ENCODE data around the gene TXNDC11. TPM values are rescaled to one million over a fixed set of nuclear protein-coding genes. Genes with fewer than 3 reads are reported as not detected.
A peak's percentile ranks its signal among the peaks of the same experiment; 100 is the strongest.

Gene TXNDC11
- total and polyA plus RNA-seq, 9 of the 15 experiments (the other 6 are each of a cell fraction or from before 2014, with no cell fraction given) = 0.66 to 32.6 (median 26.2) TPM

- no peak for TF ChIP-seq CHAMP1 (IDR thresholded peaks at IDR 0.05)
- TF ChIP-seq ZNF644 (tag; IDR thresholded peaks at IDR 0.05; ENCODE audit: low read depth) = no peak
- TF ChIP-seq NFE2 (IDR thresholded peaks at IDR 0.05; ENCODE audit: low read depth) = peak; percentile 89
- TF ChIP-seq IRF1 (CRISPR knock-in tag; IDR thresholded peaks at IDR 0.05; ENCODE audit: borderline replicate concordance) = no peak
- TF ChIP-seq NRF1 (conservative IDR thresholded peaks at IDR 0.05 in 1 of 2, IDR thresholded peaks at IDR 0.05 in 1 of 2) = peak; percentile 35 to 56; a peak in 3 of 4 replicates
- peak; percentile 68 for TF ChIP-seq CREM (IDR thresholded peaks at IDR 0.05; ENCODE audit: low read depth)
- peak; percentile 46; the same call in 1 of the 2 replicates for TF ChIP-seq MGA (IDR thresholded peaks at IDR 0.05)
- no peak for TF ChIP-seq SMAD4 (CRISPR knock-in tag; conservative IDR thresholded peaks at IDR 0.05)
- peak; percentile 22; the same call in 1 of the 2 replicates for TF ChIP-seq SMARCE1 (IDR thresholded peaks at IDR 0.05)
- peak in 1 of 2 experiments; percentile 75; a peak in 1 of 4 replicates for TF ChIP-seq TEAD1 (CRISPR knock-in tag; IDR thresholded peaks at IDR 0.05)
- peak; percentile 38; the same call in 1 of the 2 replicates for TF ChIP-seq ARID1B (IDR thresholded peaks at IDR 0.05)
- peak; percentile 3 for TF ChIP-seq EP300 (IDR thresholded peaks at IDR 0.05; ENCODE audit: low read length)
Observed at GRCh38 chr16:11639925-11640899, 102.4 kb downstream of the TXNDC11 start (continued).
